ENCODE results near the gene TMEM259.

DNA sequence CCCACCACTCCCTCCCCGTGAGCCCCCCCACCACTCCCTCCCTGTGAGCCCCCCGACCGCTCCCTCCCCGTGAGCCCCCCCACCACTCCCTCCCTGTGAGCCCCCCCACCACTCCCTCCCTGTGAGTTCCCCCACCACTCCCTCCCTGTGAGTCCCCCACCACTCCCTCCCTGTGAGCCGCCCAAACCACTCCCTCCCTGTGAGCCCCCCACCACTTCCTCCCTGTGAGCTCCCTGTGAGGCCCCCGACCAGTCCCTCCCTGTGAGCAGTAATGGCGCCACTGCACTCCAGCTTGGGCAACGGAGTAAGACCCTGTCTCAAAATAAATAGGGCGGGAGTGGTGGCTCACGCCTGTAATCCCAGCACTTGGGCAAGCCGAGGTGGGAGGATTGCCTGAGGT is 28.9 kb upstream of the TMEM259 start:
- TF ChIP-seq, protein P1, sequence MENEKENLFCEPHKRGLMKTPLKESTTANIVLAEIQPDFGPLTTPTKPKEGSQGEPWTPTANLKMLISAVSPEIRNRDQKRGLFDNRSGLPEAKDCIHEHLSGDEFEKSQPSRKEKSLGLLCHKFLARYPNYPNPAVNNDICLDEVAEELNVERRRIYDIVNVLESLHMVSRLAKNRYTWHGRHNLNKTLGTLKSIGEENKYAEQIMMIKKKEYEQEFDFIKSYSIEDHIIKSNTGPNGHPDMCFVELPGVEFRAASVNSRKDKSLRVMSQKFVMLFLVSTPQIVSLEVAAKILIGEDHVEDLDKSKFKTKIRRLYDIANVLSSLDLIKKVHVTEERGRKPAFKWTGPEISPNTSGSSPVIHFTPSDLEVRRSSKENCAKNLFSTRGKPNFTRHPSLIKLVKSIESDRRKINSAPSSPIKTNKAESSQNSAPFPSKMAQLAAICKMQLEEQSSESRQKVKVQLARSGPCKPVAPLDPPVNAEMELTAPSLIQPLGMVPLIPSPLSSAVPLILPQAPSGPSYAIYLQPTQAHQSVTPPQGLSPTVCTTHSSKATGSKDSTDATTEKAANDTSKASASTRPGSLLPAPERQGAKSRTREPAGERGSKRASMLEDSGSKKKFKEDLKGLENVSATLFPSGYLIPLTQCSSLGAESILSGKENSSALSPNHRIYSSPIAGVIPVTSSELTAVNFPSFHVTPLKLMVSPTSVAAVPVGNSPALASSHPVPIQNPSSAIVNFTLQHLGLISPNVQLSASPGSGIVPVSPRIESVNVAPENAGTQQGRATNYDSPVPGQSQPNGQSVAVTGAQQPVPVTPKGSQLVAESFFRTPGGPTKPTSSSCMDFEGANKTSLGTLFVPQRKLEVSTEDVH (IDR thresholded peaks at IDR 0.05; ENCODE audit: low read depth, partially characterized antibody): no peak
- TF ChIP-seq GATAD2B (IDR thresholded peaks at IDR 0.05; ENCODE audit: borderline replicate concordance) (no peak), ZNF263 (CRISPR knock-in tag; IDR thresholded peaks at IDR 0.05; ENCODE audit: borderline replicate concordance) (no peak), DPF2 (IDR thresholded peaks at IDR 0.05) (no peak), RAD21 (CRISPR knock-in tag; conservative IDR thresholded peaks at IDR 0.05 in 1 of 2, IDR thresholded peaks at IDR 0.05 in 1 of 2) (no peak)
- TF ChIP-seq, protein P2, sequence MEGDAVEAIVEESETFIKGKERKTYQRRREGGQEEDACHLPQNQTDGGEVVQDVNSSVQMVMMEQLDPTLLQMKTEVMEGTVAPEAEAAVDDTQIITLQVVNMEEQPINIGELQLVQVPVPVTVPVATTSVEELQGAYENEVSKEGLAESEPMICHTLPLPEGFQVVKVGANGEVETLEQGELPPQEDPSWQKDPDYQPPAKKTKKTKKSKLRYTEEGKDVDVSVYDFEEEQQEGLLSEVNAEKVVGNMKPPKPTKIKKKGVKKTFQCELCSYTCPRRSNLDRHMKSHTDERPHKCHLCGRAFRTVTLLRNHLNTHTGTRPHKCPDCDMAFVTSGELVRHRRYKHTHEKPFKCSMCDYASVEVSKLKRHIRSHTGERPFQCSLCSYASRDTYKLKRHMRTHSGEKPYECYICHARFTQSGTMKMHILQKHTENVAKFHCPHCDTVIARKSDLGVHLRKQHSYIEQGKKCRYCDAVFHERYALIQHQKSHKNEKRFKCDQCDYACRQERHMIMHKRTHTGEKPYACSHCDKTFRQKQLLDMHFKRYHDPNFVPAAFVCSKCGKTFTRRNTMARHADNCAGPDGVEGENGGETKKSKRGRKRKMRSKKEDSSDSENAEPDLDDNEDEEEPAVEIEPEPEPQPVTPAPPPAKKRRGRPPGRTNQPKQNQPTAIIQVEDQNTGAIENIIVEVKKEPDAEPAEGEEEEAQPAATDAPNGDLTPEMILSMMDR (IDR thresholded peaks at IDR 0.05 in 2 of 3, conservative IDR thresholded peaks at IDR 0.05 in 1 of 3; ENCODE audit: insufficient read depth in 2 of 3, low read depth in 1 of 3, low read length in 3 of 3): no peak
